Stimulated activated CD4-positive, alpha-beta T cell treated with anti-CD3 and anti-CD28 coated beads, Interleukin-4, amount 100 ng/mL, for 1 hour (primary cell): Measurements from ENCODE around the gene CCDC83.
"Not testable (repeated sequence)": the region's sequence is repeated elsewhere in the genome, so short reads cannot be mapped to it uniquely, and the experiment has no call there.

ENCODE experiments used
- DNase-seq: peaks from one replicate; pipeline ENCODE4 v3.0.0-alpha.2; 2020

The CCDC83 gene

GRCh38 chr11:85889676-85890579 lies 34.7 kb downstream of the CCDC83 start:
- DNase-seq = no peak

- DNase-seq = no peak
These were observed 38.2 kb downstream of the CCDC83 start for GRCh38 chr11:85893395-85893794.

GRCh38 chr11:85896876-85897275 lies 41.7 kb downstream of the CCDC83 start:
- no peak for DNase-seq

- DNase-seq = no peak
These were observed 43.3 kb downstream of the CCDC83 start for GRCh38 chr11:85898456-85898855.

GRCh38 chr11:85902353-85902752 lies 47.2 kb downstream of the CCDC83 start:
- DNase-seq = no peak

GRCh38 chr11:85903406-85903805 lies 48.2 kb downstream of the CCDC83 start:
- DNase-seq = no peak

GRCh38 chr11:85903811-85904210 lies 48.6 kb downstream of the CCDC83 start:
- no peak for DNase-seq

- DNase-seq = no peak
These were observed 57.2 kb downstream of the CCDC83 start for GRCh38 chr11:85912414-85912813.

- DNase-seq = no peak
These were observed 58.3 kb downstream of the CCDC83 start for GRCh38 chr11:85913513-85913912.

- DNase-seq = no peak
These were observed 59.2 kb downstream of the CCDC83 start for GRCh38 chr11:85914425-85914824.

GRCh38 chr11:85918910-85919794 lies 64.0 kb downstream of the CCDC83 start:
- DNase-seq = no peak

GRCh38 chr11:85922367-85922766 lies 67.2 kb downstream of the CCDC83 start:
- no peak for DNase-seq

- DNase-seq = no peak
These were observed 68.3 kb downstream of the CCDC83 start for GRCh38 chr11:85923455-85923854.

GRCh38 chr11:85926653-85927214 lies 71.6 kb downstream of the CCDC83 start:
- not testable (repeated sequence) for DNase-seq

GRCh38 chr11:85930879-85931366 lies 75.7 kb downstream of the CCDC83 start:
- DNase-seq = no peak

- no peak for DNase-seq
These were observed 79.5 kb downstream of the CCDC83 start for GRCh38 chr11:85934596-85935169.

- DNase-seq = no peak
These were observed 80.6 kb downstream of the CCDC83 start for GRCh38 chr11:85935751-85936150.

- DNase-seq = no peak
These were observed 82.7 kb downstream of the CCDC83 start for GRCh38 chr11:85937835-85938234.

GRCh38 chr11:85939099-85940015 lies 84.2 kb downstream of the CCDC83 start:
- DNase-seq = no peak

GRCh38 chr11:85941380-85941973 lies 86.3 kb downstream of the CCDC83 start:
- DNase-seq = peak; percentile 13

GRCh38 chr11:85945296-85945695 lies 90.1 kb downstream of the CCDC83 start:
- DNase-seq = no peak
